HEK293T (cell line): ENCODE results near the gene SIT1.

ENCODE experiments used
- CTCF ChIA-PET: fragments of 350-600 bp; formaldehyde crosslinking; extraction: SDS; loops from one replicate; lab custom pipeline; 2021; ENCODE audit warnings: antibody characterized with exemption, inconsistent platforms; lab: Yijun Ruan, JAX
- POLR2A ChIA-PET: fragments of 350-600 bp; formaldehyde crosslinking; extraction: SDS; loops from one replicate; lab custom pipeline; 2020; ENCODE audit warnings: antibody characterized with exemption, inconsistent platforms; lab: Yijun Ruan, JAX
- DNase-seq: peaks from one replicate; pipeline ENCODE4 v3.0.0; 2012; ENCODE audit warnings: mixed read lengths; ENCODE audit errors: extremely low spot score
- ARNT ChIP-seq: fragments of 450-650 bp; IDR thresholded peaks from 2 replicates; pipeline ENCODE4 v1.6.1; 2017; ENCODE audit warnings: mild to moderate bottlenecking
- BHLHE40 ChIP-seq: fragments of 450-650 bp; IDR thresholded peaks from 2 replicates; pipeline ENCODE4 v1.6.1; 2016; ENCODE audit warnings: mild to moderate bottlenecking, moderate library complexity, borderline replicate concordance
- CTBP1 ChIP-seq: fragments of 450-650 bp; IDR thresholded peaks from 2 replicates; pipeline ENCODE4 v1.6.1; 2016; ENCODE audit warnings: borderline replicate concordance
- ELF4 ChIP-seq: fragments of 450-650 bp; IDR thresholded peaks from 2 replicates; pipeline ENCODE4 v1.6.1; 2017; ENCODE audit warnings: antibody characterized with exemption
- FOXA1 ChIP-seq: fragments of 450-650 bp; IDR thresholded peaks from 2 replicates; pipeline ENCODE4 v1.6.1; 2016; ENCODE audit warnings: mild to moderate bottlenecking
- FOXK2 ChIP-seq: fragments of 450-650 bp; IDR thresholded peaks from 2 replicates; pipeline ENCODE4 v1.6.1; 2016; ENCODE audit warnings: mild to moderate bottlenecking
- FOXM1 ChIP-seq: fragments of 450-650 bp; IDR thresholded peaks from 2 replicates; pipeline ENCODE4 v1.6.1; 2017; ENCODE audit warnings: mild to moderate bottlenecking, borderline replicate concordance
- HDGF ChIP-seq: fragments of 450-650 bp; IDR thresholded peaks from 2 replicates; pipeline ENCODE4 v1.6.1; 2017; ENCODE audit warnings: antibody characterized with exemption, borderline replicate concordance
- L3MBTL2 ChIP-seq: fragments of 450-650 bp; conservative IDR thresholded peaks from 2 replicates; pipeline ENCODE4 v1.6.1; 2016; ENCODE audit warnings: mild to moderate bottlenecking
- LEF1 ChIP-seq: fragments of 450-650 bp; IDR thresholded peaks from 2 replicates; pipeline ENCODE4 v1.6.1; 2017; ENCODE audit warnings: mild to moderate bottlenecking, borderline replicate concordance
- NFRKB ChIP-seq: fragments of 450-650 bp; IDR thresholded peaks from 2 replicates; pipeline ENCODE4 v1.6.1; 2016; ENCODE audit warnings: mild to moderate bottlenecking, moderate library complexity
- PKNOX1 ChIP-seq: fragments of 450-650 bp; IDR thresholded peaks from 2 replicates; pipeline ENCODE4 v1.6.1; 2016
- SP1 ChIP-seq: fragments of 450-650 bp; IDR thresholded peaks from 2 replicates; pipeline ENCODE4 v1.6.1; 2017
- SUZ12 ChIP-seq: fragments of 450-650 bp; IDR thresholded peaks from 2 replicates; pipeline ENCODE4 v1.6.1; 2016; ENCODE audit warnings: mild to moderate bottlenecking
- TARDBP ChIP-seq: fragments of 450-650 bp; IDR thresholded peaks from 2 replicates; pipeline ENCODE4 v1.6.1; 2016
- ZNF384 ChIP-seq: fragments of 450-650 bp; IDR thresholded peaks from 2 replicates; pipeline ENCODE4 v1.6.1; 2016

Gene SIT1

GRCh38 chr9:35673132-35674024 is 22.6 kb upstream of the SIT1 start, which contains the start of gene CA9:
TSS of gene CA9 (plus strand) at chr9:35673928. CDS start at chr9:35673960, 32 bp downstream.
- POLR2A ChIA-PET, result no interaction called here
- no peak for DNase-seq
- TF ChIP-seq L3MBTL2 (no peak), SP1 (no peak), NFRKB (no peak), HDGF (no peak), PKNOX1 (no peak), FOXK2 (no peak), ELF4 (no peak), ARNT (no peak), FOXA1 (no peak), ZNF384 (no peak), FOXM1 (no peak), SUZ12 (no peak), CTBP1 (no peak)
- CTCF ChIA-PET, result interaction anchor here (0.9 kb wide), 1 partner anchor 23 kb away, joined by 3 read pairs; no protein-coding TSS in a partner anchor

- TF ChIP-seq ZNF384 (no peak), LEF1 (no peak), ARNT (no peak)
- ChIA-PET CTCF (interaction anchor here (1.1 to 1.2 kb wide), 2 partner anchors 27 to 63 kb away, joined by 3 to 4 read pairs; partner anchors contain the start of gene CREB3), POLR2A (interaction anchor here (2.8 kb wide), 1 partner anchor 11 kb away, joined by 11 read pairs; the partner anchor contains the start of genes CCDC107 and RMRP)
- no peak for DNase-seq
Observed at GRCh38 chr9:35669331-35670145, 18.8 kb upstream of the SIT1 start.

GRCh38 chr9:35667939-35668338 is 17.2 kb upstream of the SIT1 start:
- ChIA-PET POLR2A (no interaction called here), CTCF (no interaction called here)
- TF ChIP-seq CTBP1 (no peak), ARNT (no peak), HDGF (no peak), SUZ12 (no peak), SP1 (no peak), ELF4 (no peak), FOXK2 (no peak), FOXA1 (no peak), ZNF384 (no peak), FOXM1 (no peak), NFRKB (no peak)
- DNase-seq, result no peak

GRCh38 chr9:35666549-35666948 is 15.8 kb upstream of the SIT1 start:
- DNase-seq, result no peak
- ChIA-PET CTCF (no interaction called here), POLR2A (no interaction called here)
- TF ChIP-seq FOXA1, result no peak
- TF ChIP-seq FOXK2, result no peak
- no peak for TF ChIP-seq PKNOX1
- no peak for TF ChIP-seq SP1
- TF ChIP-seq L3MBTL2, result no peak
- no peak for TF ChIP-seq BHLHE40
- TF ChIP-seq LEF1, result no peak
- TF ChIP-seq CTBP1, result no peak
- TF ChIP-seq HDGF, result no peak
- TF ChIP-seq TARDBP, result no peak

- ChIA-PET POLR2A (interaction anchor here (2.0 to 2.6 kb wide), 3 partner anchors 18 to 25 kb away, joined by 5 to 14 read pairs (median 7); partner anchors contain the start of gene TPM2), CTCF (no interaction called here)
- TF ChIP-seq SP1 (no peak), L3MBTL2 (no peak), BHLHE40 (no peak), NFRKB (no peak), ZNF384 (no peak), LEF1 (no peak), FOXA1 (no peak), FOXK2 (no peak), FOXM1 (no peak), ARNT (no peak), CTBP1 (no peak)
- DNase-seq, result no peak
Observed at GRCh38 chr9:35666045-35666444, 15.3 kb upstream of the SIT1 start.

GRCh38 chr9:35665471-35665818 is 14.7 kb upstream of the SIT1 start:
- DNase-seq, result no peak
- TF ChIP-seq ZNF384, result no peak
- TF ChIP-seq FOXM1, result no peak
- no peak for TF ChIP-seq BHLHE40
- no peak for TF ChIP-seq SP1
- TF ChIP-seq NFRKB, result no peak
- TF ChIP-seq ARNT, result no peak
- no peak for TF ChIP-seq TARDBP
- TF ChIP-seq FOXA1, result no peak
- TF ChIP-seq HDGF, result no peak
- TF ChIP-seq FOXK2, result no peak
- no peak for TF ChIP-seq CTBP1
- TF ChIP-seq PKNOX1, result no peak
- TF ChIP-seq SUZ12, result no peak
- no peak for TF ChIP-seq ELF4
- no peak for TF ChIP-seq LEF1
- ChIA-PET POLR2A (interaction anchor here (1.6 to 2.6 kb wide), 7 partner anchors 14 to 83 kb away, joined by 5 to 14 read pairs (median 7); partner anchors contain the start of genes GBA2, RGP1 and TPM2), CTCF (interaction anchor here (0.5 to 1.1 kb wide), 3 partner anchors 18 to 62 kb away, joined by 3 to 6 read pairs (median 4); no protein-coding TSS in a partner anchor)
